ENCODE results near the gene MT4. TPM values are rescaled to one million over a fixed set of nuclear protein-coding genes. Genes with fewer than 3 reads are reported as not detected.

MT4 gene
- polyA plus RNA-seq, 1 of the 3 experiments (the other 2 are of a cell fraction): not detected

- Histone ChIP-seq H3K9me3 (no peaks in the 10 kb centered on the region), H3F3A (replicated peaks; ENCODE audit: insufficient read depth) (no peaks in the 10 kb centered on the region), H4K20me1 (ENCODE audit: insufficient read depth) (no peaks in the 10 kb centered on the region), H3K27ac (ENCODE audit: low read depth in 2 of 2, low read length in 1 of 2) (no peak overlapping the region), H3K9ac (no peak overlapping the region), H2AFZ (ENCODE audit: low read depth) (no peak overlapping the region), H3K79me2 (ENCODE audit: insufficient read depth) (no peaks in the 10 kb centered on the region), H3K36me3 (replicated peaks in 1 of 2; ENCODE audit: control insufficient read depth in 1 of 2, insufficient read depth in 2 of 2, low read length in 1 of 2) (no peaks in the 10 kb centered on the region), H3K4me3 (ENCODE audit: low read depth in 2 of 2, low read length in 1 of 2) (no peak overlapping the region; a peak in 1 of 4 replicates), H3K4me2 (no peak overlapping the region), H3K9me2 (no peaks in the 10 kb centered on the region), H3K4me1 (ENCODE audit: control insufficient read depth in 1 of 2, insufficient read depth in 2 of 2, low read depth in 1 of 2, low read length in 1 of 2) (no peaks in the 10 kb centered on the region), H3K27me3 (ENCODE audit: insufficient read depth) (no peaks in the 10 kb centered on the region; the same call in 1 of the 2 replicates)
- ChIA-PET CTCF (interaction anchor here (1.8 kb wide), 1 partner anchor 118 kb away, joined by 8 read pairs; no protein-coding TSS in a partner anchor), POLR2A (no interaction called here)
- 88% methylated on average over 11 of the region's 11 CpGs for WGBS (ENCODE audit: low lambda C conversion rate)
- DNase-seq: no peak
- TF ChIP-seq RXRA (IDR thresholded peaks at IDR 0.05; ENCODE audit: borderline replicate concordance, low read depth) (no peak), FOSL2 (IDR thresholded peaks at IDR 0.05; ENCODE audit: borderline replicate concordance, low read depth) (no peak), ZBTB33 (IDR thresholded peaks at IDR 0.05; ENCODE audit: borderline replicate concordance, low read depth) (no peak), SIN3A (IDR thresholded peaks at IDR 0.05; ENCODE audit: borderline replicate concordance, low read depth, low read length) (no peak), TAF1 (IDR thresholded peaks at IDR 0.05; ENCODE audit: borderline replicate concordance, low read depth, low read length) (no peak), SMC3 (IDR thresholded peaks at IDR 0.05; ENCODE audit: low read depth, low read length) (no peak), YY1 (IDR thresholded peaks at IDR 0.05; ENCODE audit: low read depth) (no peak), NFIC (IDR thresholded peaks at IDR 0.05; ENCODE audit: borderline replicate concordance) (no peak)
Measured at GRCh38 chr16:56583351-56584168, 18.7 kb downstream of the MT4 start.

- Histone ChIP-seq H3K27me3 (ENCODE audit: insufficient read depth) (no peaks in the 10 kb centered on the region; the same call in 1 of the 2 replicates), H3K9me2 (no peaks in the 10 kb centered on the region), H3K36me3 (replicated peaks in 1 of 2; ENCODE audit: control insufficient read depth in 1 of 2, insufficient read depth in 2 of 2, low read length in 1 of 2) (no peaks in the 10 kb centered on the region), H3K27ac (ENCODE audit: low read depth in 2 of 2, low read length in 1 of 2) (no peak overlapping the region), H3K4me3 (ENCODE audit: low read depth in 2 of 2, low read length in 1 of 2) (no peak overlapping the region; a peak in 1 of 4 replicates), H3K9ac (no peak overlapping the region), H3K4me1 (ENCODE audit: control insufficient read depth in 1 of 2, insufficient read depth in 2 of 2, low read depth in 1 of 2, low read length in 1 of 2) (peaks cover 0 to 3% of the 10 kb centered on the region in 2 experiments; a peak in 1 of 4 replicates), H2AFZ (ENCODE audit: low read depth) (no peak overlapping the region), H3K9me3 (no peaks in the 10 kb centered on the region), H3K79me2 (ENCODE audit: insufficient read depth) (no peaks in the 10 kb centered on the region), H3F3A (replicated peaks; ENCODE audit: insufficient read depth) (no peaks in the 10 kb centered on the region), H4K20me1 (ENCODE audit: insufficient read depth) (no peaks in the 10 kb centered on the region), H3K4me2 (no peak overlapping the region)
- DNase-seq: no peak
- TF ChIP-seq POLR2AphosphoS5 (IDR thresholded peaks at IDR 0.05; ENCODE audit: low read depth, low read length): no peak
- TF ChIP-seq FOSL2 (IDR thresholded peaks at IDR 0.05; ENCODE audit: borderline replicate concordance, low read depth): no peak
- no peak for TF ChIP-seq GATA2 (CRISPR knock-in tag; IDR thresholded peaks at IDR 0.05)
- no peak for TF ChIP-seq SMC3 (IDR thresholded peaks at IDR 0.05; ENCODE audit: low read depth, low read length)
- no peak for TF ChIP-seq FOXM1 (IDR thresholded peaks at IDR 0.05; ENCODE audit: low read depth)
- no peak for TF ChIP-seq SIN3A (IDR thresholded peaks at IDR 0.05; ENCODE audit: borderline replicate concordance, low read depth, low read length)
- TF ChIP-seq TEAD4 (IDR thresholded peaks at IDR 0.05; ENCODE audit: borderline replicate concordance, insufficient read depth): no peak
- TF ChIP-seq YY1 (IDR thresholded peaks at IDR 0.05; ENCODE audit: low read depth): no peak
- no peak for TF ChIP-seq EZH2phosphoT487 (IDR thresholded peaks at IDR 0.05; ENCODE audit: borderline replicate concordance, low read depth)
- 83% methylated on average over 11 of the region's 11 CpGs for WGBS (ENCODE audit: low lambda C conversion rate)
- ChIA-PET POLR2A (no interaction called here), CTCF (interaction anchor here (1.5 to 1.8 kb wide), 3 partner anchors 8 to 17 kb away, joined by 4 to 7 read pairs (median 6); no protein-coding TSS in a partner anchor)
Measured at GRCh38 chr16:56584276-56584675, 19.4 kb downstream of the MT4 start.
